OCI-LY1 (cell line): ENCODE data around the gene PPIP5K1.
A peak's percentile ranks its signal among the peaks of the same experiment; 100 is the strongest.

ENCODE experiments used
- H2AFZ ChIP-seq: fragments of 200-600 bp; sonication (generic), shearing (Covaris generic); 2 replicates; pipeline ENCODE4 v1.6.0; 2014; ENCODE audit warnings: antibody characterized with exemption, mild to moderate bottlenecking, low read length
- H3F3A ChIP-seq: fragments of 200-600 bp; sonication (generic), shearing (Covaris generic); 2 replicates; pipeline ENCODE4 v1.6.0; 2014; ENCODE audit warnings: mild to moderate bottlenecking, antibody characterized with exemption, low read length, moderate library complexity; ENCODE audit not compliant: insufficient read depth
- H3K27ac ChIP-seq: fragments of 200-600 bp; sonication (generic); 2 replicates; pipeline ENCODE4 v1.5.1; 2014; ENCODE audit warnings: low read length, mixed run types, mild to moderate bottlenecking, low read depth; ENCODE audit not compliant: poor library complexity, severe bottlenecking
- H3K27me3 ChIP-seq: fragments of 200-600 bp; sonication (generic); 2 replicates; pipeline ENCODE4 v1.6.0; 2014; ENCODE audit warnings: antibody characterized with exemption, mild to moderate bottlenecking, low read length, moderate library complexity; ENCODE audit not compliant: insufficient read depth
- H3K36me3 ChIP-seq: fragments of 200-600 bp; sonication (generic); 2 replicates; pipeline ENCODE4 v1.6.1; 2014; ENCODE audit warnings: mild to moderate bottlenecking, antibody characterized with exemption, low read length, moderate library complexity, mixed read lengths; ENCODE audit not compliant: insufficient read depth
- H3K4me1 ChIP-seq: fragments of 200-600 bp; sonication (generic); 2 replicates; pipeline ENCODE4 v1.5.1; 2014; ENCODE audit warnings: mild to moderate bottlenecking, low read length, moderate library complexity; ENCODE audit not compliant: insufficient read depth, severe bottlenecking
- H3K4me2 ChIP-seq: fragments of 200-600 bp; sonication (generic), shearing (Covaris generic); 2 replicates; pipeline ENCODE4 v1.6.1; 2014; ENCODE audit warnings: low read length
- H3K4me3 ChIP-seq: fragments of 200-600 bp; sonication (generic); 2 replicates; pipeline ENCODE4 v1.5.1; 2014; ENCODE audit warnings: low read length, low read depth, mild to moderate bottlenecking, mixed read lengths; ENCODE audit not compliant: poor library complexity, severe bottlenecking
- H3K79me2 ChIP-seq: fragments of 200-600 bp; shearing (Covaris generic); 2 replicates; pipeline ENCODE4 v1.6.1; 2016; ENCODE audit warnings: mixed run types, low read length, mixed read lengths; ENCODE audit not compliant: insufficient read depth
- H3K9ac ChIP-seq: fragments of 200-600 bp; sonication (generic), shearing (Covaris generic); 2 replicates; pipeline ENCODE4 v1.6.1; 2014; ENCODE audit warnings: mild to moderate bottlenecking, low read length, mixed read lengths
- H3K9me2 ChIP-seq: fragments of 200-600 bp; sonication (generic), shearing (Covaris generic); 2 replicates; pipeline ENCODE4 v1.6.1; 2014; ENCODE audit warnings: low read depth, mild to moderate bottlenecking, low read length, mixed read lengths
- H3K9me3 ChIP-seq: fragments of 200-600 bp; shearing (Covaris generic); 2 replicates; pipeline ENCODE4 v1.6.1; 2014; ENCODE audit warnings: low read length, mixed read lengths
- H4K20me1 ChIP-seq: fragments of 200-600 bp; sonication (generic), shearing (Covaris generic); 2 replicates; pipeline ENCODE4 v1.6.0; 2016; ENCODE audit warnings: mild to moderate bottlenecking, low read length; ENCODE audit not compliant: insufficient read depth
- EZH2 ChIP-seq: fragments of 200-600 bp; sonication (generic), shearing (Covaris generic); IDR thresholded peaks from 2 replicates; pipeline ENCODE4 v1.8.0; 2017; ENCODE audit warnings: borderline replicate concordance, mixed run types, mild to moderate bottlenecking, antibody characterized with exemption, low read length, moderate library complexity, mixed read lengths
- TF ChIP-seq, protein P1 (sequence below): fragments of 200-600 bp; sonication (generic), shearing (Covaris generic); IDR thresholded peaks from 2 replicates; pipeline ENCODE4 v1.5.1; 2017; ENCODE audit warnings: mild to moderate bottlenecking, antibody characterized with exemption, low read length, moderate library complexity, mixed read lengths

PPIP5K1 gene

GRCh38 chr15:43508991-43509659 is 80.9 kb downstream of the PPIP5K1 start:
- Histone ChIP-seq H3K27me3 (peaks cover 6% of the 10 kb centered on the region; the same call in 1 of the 2 replicates), H3K4me3 (no peak overlapping the region), H4K20me1 (no peaks in the 10 kb centered on the region), H3K4me1 (peaks cover 12% of the 10 kb centered on the region), H3K9me3 (no peaks in the 10 kb centered on the region), H3K9me2 (no peaks in the 10 kb centered on the region), H3K36me3 (no peaks in the 10 kb centered on the region; the same call in 1 of the 2 replicates), H3K79me2 (no peaks in the 10 kb centered on the region), H3K4me2 (0 out of 2 replicates have a peak overlapping the region, but pooled peaks have one; percentile 91), H3K9ac (no peak overlapping the region), H2AFZ (no peak overlapping the region), H3F3A (no peaks in the 10 kb centered on the region), H3K27ac (no peak overlapping the region)
- no peak for TF ChIP-seq EZH2
- TF ChIP-seq, protein P1, sequence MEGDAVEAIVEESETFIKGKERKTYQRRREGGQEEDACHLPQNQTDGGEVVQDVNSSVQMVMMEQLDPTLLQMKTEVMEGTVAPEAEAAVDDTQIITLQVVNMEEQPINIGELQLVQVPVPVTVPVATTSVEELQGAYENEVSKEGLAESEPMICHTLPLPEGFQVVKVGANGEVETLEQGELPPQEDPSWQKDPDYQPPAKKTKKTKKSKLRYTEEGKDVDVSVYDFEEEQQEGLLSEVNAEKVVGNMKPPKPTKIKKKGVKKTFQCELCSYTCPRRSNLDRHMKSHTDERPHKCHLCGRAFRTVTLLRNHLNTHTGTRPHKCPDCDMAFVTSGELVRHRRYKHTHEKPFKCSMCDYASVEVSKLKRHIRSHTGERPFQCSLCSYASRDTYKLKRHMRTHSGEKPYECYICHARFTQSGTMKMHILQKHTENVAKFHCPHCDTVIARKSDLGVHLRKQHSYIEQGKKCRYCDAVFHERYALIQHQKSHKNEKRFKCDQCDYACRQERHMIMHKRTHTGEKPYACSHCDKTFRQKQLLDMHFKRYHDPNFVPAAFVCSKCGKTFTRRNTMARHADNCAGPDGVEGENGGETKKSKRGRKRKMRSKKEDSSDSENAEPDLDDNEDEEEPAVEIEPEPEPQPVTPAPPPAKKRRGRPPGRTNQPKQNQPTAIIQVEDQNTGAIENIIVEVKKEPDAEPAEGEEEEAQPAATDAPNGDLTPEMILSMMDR: no peak

- Histone ChIP-seq H3K9ac (no peak overlapping the region), H2AFZ (no peak overlapping the region)
Observed at GRCh38 chr15:43508421-43508820, 81.6 kb downstream of the PPIP5K1 start.

DNA sequence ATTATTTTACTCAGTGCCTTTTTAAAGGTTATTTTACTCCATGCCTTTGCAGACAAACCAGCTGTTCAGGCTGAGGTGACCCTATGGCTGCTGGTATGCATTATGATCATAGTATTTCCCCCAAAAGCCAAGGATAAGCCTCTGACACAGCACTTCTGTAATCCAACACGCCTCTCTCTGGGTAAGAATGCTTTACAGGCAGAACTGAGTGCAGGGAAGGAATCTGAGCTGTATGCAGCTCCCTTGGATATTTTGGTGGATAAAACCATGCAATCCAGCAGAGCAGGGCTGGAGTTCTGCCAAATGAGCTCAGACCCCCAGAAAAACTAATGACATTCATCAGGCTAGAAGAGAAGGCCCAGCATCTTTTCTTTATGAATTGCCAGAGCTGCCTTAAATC is 84.3 kb downstream of the PPIP5K1 start:
- H3K9ac ChIP-seq: no peak overlapping the region
- no peak overlapping the region for H3K4me2 ChIP-seq
- H3K9me2 ChIP-seq: no peaks in the 10 kb centered on the region
- no peaks in the 10 kb centered on the region for H3K9me3 ChIP-seq
- H3K4me3 ChIP-seq: no peak overlapping the region
- H2AFZ ChIP-seq: no peak overlapping the region
- H4K20me1 ChIP-seq: no peaks in the 10 kb centered on the region
- no peaks in the 10 kb centered on the region; the same call in 1 of the 2 replicates for H3K36me3 ChIP-seq
- no peaks in the 10 kb centered on the region for H3K27me3 ChIP-seq
- H3K79me2 ChIP-seq: no peaks in the 10 kb centered on the region
- H3K4me1 ChIP-seq: peaks cover 6% of the 10 kb centered on the region
- H3F3A ChIP-seq: no peaks in the 10 kb centered on the region
- no peak overlapping the region for H3K27ac ChIP-seq
- TF ChIP-seq, protein P1: no peak

More at GRCh38 chr15:43508421-43508820, 81.6 kb downstream of the PPIP5K1 start:
- H3K9me2 ChIP-seq: no peaks in the 10 kb centered on the region
- H3F3A ChIP-seq: no peaks in the 10 kb centered on the region
- TF ChIP-seq EZH2: no peak
- TF ChIP-seq, protein P1: no peak
- no peak overlapping the region for H3K4me3 ChIP-seq
- H3K4me2 ChIP-seq: no peak overlapping the region
- H3K36me3 ChIP-seq: no peaks in the 10 kb centered on the region; the same call in 1 of the 2 replicates
- H3K4me1 ChIP-seq: peaks cover 12% of the 10 kb centered on the region
- H3K27ac ChIP-seq: no peak overlapping the region
- no peaks in the 10 kb centered on the region for H3K79me2 ChIP-seq
- peaks cover 6% of the 10 kb centered on the region; the same call in 1 of the 2 replicates for H3K27me3 ChIP-seq
- no peaks in the 10 kb centered on the region for H4K20me1 ChIP-seq
- no peaks in the 10 kb centered on the region for H3K9me3 ChIP-seq
